ENCODE data around the gene SYT12. TPM values are rescaled to one million over a fixed set of nuclear protein-coding genes. Genes with fewer than 3 reads are reported as not detected.

SYT12 gene
- total and polyA plus RNA-seq, 2 donors (not counting 1 experiment from before 2014, with no cell fraction given), result not detected

GRCh38 chr11:67051945-67052488 is 29.1 kb downstream of the SYT12 start:
- Histone ChIP-seq H3K4me3 (ENCODE audit: control extremely low read depth in 1 of 5, extremely low read depth in 1 of 5, insufficient read depth in 1 of 5, low read depth in 2 of 5, low read length in 4 of 5) (no peak overlapping the region), H3K9me3 (ENCODE audit: control extremely low read depth in 1 of 3, control insufficient read depth in 2 of 3, insufficient read depth in 1 of 3, low read length in 2 of 3) (peaks cover 0 to 4% (median 0%) of the 10 kb centered on the region in 3 donors), H3K36me3 (replicated peaks in 1 of 2; ENCODE audit: control extremely low read depth in 1 of 2, control insufficient read depth in 1 of 2, extremely low read depth in 1 of 2, insufficient read depth in 2 of 2, low read length in 1 of 2) (no peaks in the 10 kb centered on the region), H3K79me2 (ENCODE audit: control insufficient read depth, insufficient read depth, low read length) (no peaks in the 10 kb centered on the region), H3K27ac (ENCODE audit: low read length in 2 of 2) (no peak overlapping the region), H4K20me1 (ENCODE audit: control insufficient read depth, insufficient read depth, low read length, poor library complexity, severe bottlenecking) (no peaks in the 10 kb centered on the region), H3K4me1 (ENCODE audit: control insufficient read depth in 2 of 2, insufficient read depth in 2 of 2, low read length in 2 of 2) (peaks cover 9% of the 10 kb centered on the region in 2 donors), H2AFZ (ENCODE audit: insufficient read depth, low read depth, low read length, poor library complexity, severe bottlenecking) (no peak overlapping the region), H3K4me2 (replicated peaks; ENCODE audit: low read depth, low read length, poor library complexity, severe bottlenecking) (no peak overlapping the region), H3K27me3 (replicated peaks in 1 of 4; ENCODE audit: control extremely low read depth in 1 of 4, control insufficient read depth in 3 of 4, insufficient read depth in 4 of 4, low read length in 3 of 4) (peaks cover 0 to 46% (median 10%) of the 10 kb centered on the region in 4 experiments), H3K9ac (ENCODE audit: low read length) (no peak overlapping the region)
- DNase-seq, result no peak
- peaks cover 11% of the 10 kb centered on the region for H3K4me1 Mint-ChIP-seq
- ChIA-PET POLR2A (no interaction called here), CTCF (interaction anchor here (0.5 to 1.2 kb wide), 3 partner anchors 13 to 408 kb away, joined by 3 to 4 read pairs (median 3); no protein-coding TSS in a partner anchor)
- no peaks in the 10 kb centered on the region for H3K9me3 Mint-ChIP-seq (ENCODE audit: insufficient read depth)
- H3K27ac Mint-ChIP-seq, result no peak overlapping the region
- ATAC-seq (ENCODE audit: low read depth), result no peak
- no peak overlapping the region for H3K4me3 Mint-ChIP-seq
- peaks cover 26% of the 10 kb centered on the region for H3K27me3 Mint-ChIP-seq
- intact Hi-C loops (cut with micrococcal nuclease), result no loop called here
- WGBS (ENCODE audit: insufficient coverage), result 90% methylated on average over 4 of the region's 4 CpGs
- TF ChIP-seq EZH2 (IDR thresholded peaks at IDR 0.05; ENCODE audit: borderline replicate concordance, insufficient read depth, low read depth, low read length, poor library complexity, severe bottlenecking), result no peak
- TF ChIP-seq CTCF (IDR thresholded peaks at IDR 0.05), result no peak

- POLR2A ChIA-PET, result interaction anchor here (0.7 kb wide), 1 partner anchor 66 kb away, joined by 6 read pairs; no protein-coding TSS in a partner anchor
- no peak overlapping the region for H3K27ac Mint-ChIP-seq
Observed at GRCh38 chr11:67052891-67053290, 30.0 kb downstream of the SYT12 start.

More at GRCh38 chr11:67052891-67053290, 30.0 kb downstream of the SYT12 start:
- peaks cover 26% of the 10 kb centered on the region for H3K27me3 Mint-ChIP-seq
- no peaks in the 10 kb centered on the region for H3K79me2 ChIP-seq (ENCODE audit: control insufficient read depth, insufficient read depth, low read length)
- H3K4me1 ChIP-seq (ENCODE audit: control insufficient read depth in 2 of 2, insufficient read depth in 2 of 2, low read length in 2 of 2), result peaks cover 9% of the 10 kb centered on the region in 2 donors
- no peak for TF ChIP-seq EZH2 (IDR thresholded peaks at IDR 0.05; ENCODE audit: borderline replicate concordance, insufficient read depth, low read depth, low read length, poor library complexity, severe bottlenecking)
- no peak for TF ChIP-seq CTCF (IDR thresholded peaks at IDR 0.05)
- intact Hi-C loops (cut with micrococcal nuclease), result no loop called here
- no peaks in the 10 kb centered on the region for H3K9me3 Mint-ChIP-seq (ENCODE audit: insufficient read depth)
- ATAC-seq (ENCODE audit: low read depth) (no peak), DNase-seq (no peak)
- H3K9ac ChIP-seq (ENCODE audit: low read length), result no peak overlapping the region
- no peak overlapping the region for H3K27ac ChIP-seq (ENCODE audit: low read length in 2 of 2)
- H3K4me3 Mint-ChIP-seq, result no peak overlapping the region
- no peaks in the 10 kb centered on the region for H3K36me3 ChIP-seq (replicated peaks in 1 of 2; ENCODE audit: control extremely low read depth in 1 of 2, control insufficient read depth in 1 of 2, extremely low read depth in 1 of 2, insufficient read depth in 2 of 2, low read length in 1 of 2)
- WGBS (ENCODE audit: insufficient coverage), result 83% methylated on average over 3 of the region's 5 CpGs
- peaks cover 13% of the 10 kb centered on the region for H3K4me1 Mint-ChIP-seq
- no peaks in the 10 kb centered on the region for H4K20me1 ChIP-seq (ENCODE audit: control insufficient read depth, insufficient read depth, low read length, poor library complexity, severe bottlenecking)
- H3K27me3 ChIP-seq (replicated peaks in 1 of 4; ENCODE audit: control extremely low read depth in 1 of 4, control insufficient read depth in 3 of 4, insufficient read depth in 4 of 4, low read length in 3 of 4), result peaks cover 0 to 46% (median 13%) of the 10 kb centered on the region in 4 experiments
- H3K4me3 ChIP-seq (ENCODE audit: control extremely low read depth in 1 of 5, extremely low read depth in 1 of 5, insufficient read depth in 1 of 5, low read depth in 2 of 5, low read length in 4 of 5), result no peak overlapping the region
- no peak overlapping the region for H2AFZ ChIP-seq (ENCODE audit: insufficient read depth, low read depth, low read length, poor library complexity, severe bottlenecking)
- H3K4me2 ChIP-seq (replicated peaks; ENCODE audit: low read depth, low read length, poor library complexity, severe bottlenecking), result no peak overlapping the region
- H3K9me3 ChIP-seq (ENCODE audit: control extremely low read depth in 1 of 3, control insufficient read depth in 2 of 3, insufficient read depth in 1 of 3, low read length in 2 of 3), result peaks cover 0 to 4% (median 0%) of the 10 kb centered on the region in 3 donors
- CTCF ChIA-PET, result interaction anchor here (0.7 to 1.5 kb wide), 5 partner anchors 15 to 329 kb away, joined by 3 to 5 read pairs (median 4); no protein-coding TSS in a partner anchor

All from B cell (primary cell).